ENCODE data around the gene KCNK17. TPM values are rescaled to one million over a fixed set of nuclear protein-coding genes. Genes with fewer than 3 reads are reported as not detected.

KCNK17 gene
- total and polyA plus RNA-seq, 2 of the 8 experiments (the other 6 are each of a cell fraction or from before 2014, with no cell fraction given), result 2.9 to 3.4 TPM

GRCh38 chr6:39274471-39274870 lies 39.7 kb downstream of the KCNK17 start:
- ChIA-PET POLR2A (ENCODE audit: partially characterized antibody) (interaction anchor here (1.3 to 1.8 kb wide), 2 partner anchors 46 to 52 kb away, joined by 4 to 7 read pairs; partner anchors contain the start of gene KCNK5), CTCF (ENCODE audit: partially characterized antibody) (interaction anchor here (0.8 to 47.4 kb wide), 7 partner anchors 9 to 186 kb away, joined by 3 to 1738 read pairs (median 6); partner anchors contain the start of gene KCNK5)
- no peaks in the 10 kb centered on the region for H3K79me1 ChIP-seq (ENCODE audit: low read depth, low read length)
- H3K9ac ChIP-seq (replicated peaks in 1 of 4; ENCODE audit: extremely low read depth in 1 of 4, low read depth in 3 of 4, low read length in 3 of 4), result no peak overlapping the region
- H3K14ac ChIP-seq (ENCODE audit: insufficient read length), result no peak overlapping the region
- no peak overlapping the region for H2BK120ac ChIP-seq (replicated peaks; ENCODE audit: low read depth, low read length)
- 0 out of 7 replicates have a peak, but pooled peaks cover 0 to under 1% (median 0%) of the 10 kb centered on the region in 4 experiments for H3K27me3 ChIP-seq (replicated peaks in 1 of 4; ENCODE audit: control insufficient read depth in 3 of 4, extremely low read depth in 1 of 4, insufficient read depth in 3 of 4, low read length in 3 of 4)
- no peak overlapping the region for H3K23ac ChIP-seq (ENCODE audit: insufficient read length)
- DNase-seq (ENCODE audit: low read depth in 1 of 2, low spot score in 2 of 2) (no peak), FAIRE-seq (no peak)
- no peak overlapping the region for H4K8ac ChIP-seq (ENCODE audit: extremely low read depth, insufficient read depth, low read length)
- peak overlapping the region; percentile 97 for H2BK20ac ChIP-seq (ENCODE audit: low read length)
- H3K27ac ChIP-seq (ENCODE audit: low read depth, low read length), result no peak overlapping the region
- H3K18ac ChIP-seq (ENCODE audit: extremely low read depth, low read length), result no peak overlapping the region; the same call in 1 of the 2 replicates
- H3K4ac ChIP-seq (replicated peaks; ENCODE audit: insufficient read length, low read depth, low read length), result peak overlapping the region; percentile 57
- no peaks in the 10 kb centered on the region for H3K79me2 ChIP-seq (ENCODE audit: control insufficient read depth in 1 of 2, insufficient read depth in 2 of 2, low read length in 2 of 2)
- H4K20me1 ChIP-seq (replicated peaks in 1 of 2; ENCODE audit: control insufficient read depth in 1 of 2, insufficient read depth in 2 of 2, low read length in 2 of 2), result no peaks in the 10 kb centered on the region
- H3K4me3 ChIP-seq (ENCODE audit: extremely low read depth in 1 of 4, insufficient read depth in 2 of 4, low read depth in 3 of 4, low read length in 4 of 4), result no peak overlapping the region
- peak overlapping the region; percentile 6; the same call in 1 of the 2 replicates for H2BK5ac ChIP-seq (ENCODE audit: low read depth, low read length)
- WGBS, 2 experiments (ENCODE audit: extremely low coverage in 1 of 2, insufficient coverage in 1 of 2, insufficient read length in 1 of 2, insufficient replicate concordance in 2 of 2, low coverage in 1 of 2, low lambda C conversion rate in 2 of 2, missing lambda C conversion rate in 1 of 2), result 83% methylated on average over 4 of the region's 4 CpGs; no CpG with 5 or more reads in 1 of the 2 experiments
- peak overlapping the region; percentile 83 for H4K91ac ChIP-seq (replicated peaks; ENCODE audit: insufficient read length, low read length)
- H2AK5ac ChIP-seq (ENCODE audit: low read depth, low read length), result peak overlapping the region; percentile 79; the same call in 1 of the 2 replicates
- no peak overlapping the region for H3K4me2 ChIP-seq (ENCODE audit: insufficient read depth in 1 of 2, low read depth in 2 of 2, low read length in 2 of 2)
- H2BK15ac ChIP-seq (ENCODE audit: low read length), result 0 out of 2 replicates have a peak overlapping the region, but pooled peaks have one; percentile 75
- no peak overlapping the region for H4K5ac ChIP-seq (ENCODE audit: insufficient read length, low read depth, low read length)
- H3K9me3 ChIP-seq (ENCODE audit: insufficient read depth in 2 of 2, low read depth in 1 of 2, low read length in 1 of 2), result no peaks in the 10 kb centered on the region
- no peak overlapping the region for H3K56ac ChIP-seq (replicated peaks; ENCODE audit: insufficient read length, low read depth, low read length)
- peaks cover 9 to 16% (median 13%) of the 10 kb centered on the region in 4 experiments for H3K4me1 ChIP-seq (replicated peaks in 1 of 4; ENCODE audit: control insufficient read depth in 3 of 4, insufficient read depth in 4 of 4, low read length in 3 of 4)
- H3K23me2 ChIP-seq (ENCODE audit: low read depth, low read length), result no peaks in the 10 kb centered on the region; the same call in 1 of the 2 replicates
- H2BK12ac ChIP-seq (ENCODE audit: low read depth, low read length), result peak overlapping the region; percentile 32; the same call in 1 of the 2 replicates
- H2AFZ ChIP-seq (ENCODE audit: low read length), result no peak overlapping the region
- no peaks in the 10 kb centered on the region for H3K36me3 ChIP-seq (ENCODE audit: control insufficient read depth in 2 of 4, insufficient read depth in 4 of 4, low read length in 3 of 4)
- TF ChIP-seq POLR2A (IDR thresholded peaks at IDR 0.05; ENCODE audit: control extremely low read depth in 1 of 2, low read depth in 2 of 2, low read length in 2 of 2) (no peak), KDM5A (IDR thresholded peaks at IDR 0.05; ENCODE audit: low read length) (no peak), SAP30 (IDR thresholded peaks at IDR 0.05; ENCODE audit: insufficient read depth, insufficient replicate concordance, low read length) (no peak), TEAD4 (IDR thresholded peaks at IDR 0.05; ENCODE audit: low read depth, low read length) (no peak), BACH1 (IDR thresholded peaks at IDR 0.05; ENCODE audit: low read length) (no peak), SUZ12 (IDR thresholded peaks at IDR 0.05; ENCODE audit: low read length) (no peak), HDAC6 (IDR thresholded peaks at IDR 0.05; ENCODE audit: low read depth, low read length) (no peak), CBX5 (IDR thresholded peaks at IDR 0.05; ENCODE audit: low read depth, low read length) (no peak), KDM1A (IDR thresholded peaks at IDR 0.05; ENCODE audit: borderline replicate concordance, low read length) (no peak), CTBP2 (IDR thresholded peaks at IDR 0.05; ENCODE audit: borderline replicate concordance, insufficient read depth, insufficient read length, low read length) (no peak), CTCF (IDR thresholded peaks at IDR 0.05; ENCODE audit: control extremely low read depth in 1 of 3, insufficient read depth in 1 of 3, low read depth in 1 of 3, low read length in 3 of 3) (no peak)

All from H1 (cell line).